ENCODE data around the gene GAB2.

GRCh38 chr11:78224506-78224905 lies 193.1 kb downstream of the GAB2 start:
- no peak for TF ChIP-seq POLR2A (IDR thresholded peaks at IDR 0.05)
- TF ChIP-seq CTCF (IDR thresholded peaks at IDR 0.05): no peak
- no peak for TF ChIP-seq POLR2AphosphoS5 (IDR thresholded peaks at IDR 0.05)
- no peak for TF ChIP-seq EP300 (IDR thresholded peaks at IDR 0.05)

Measured in stomach (tissue), 4 donors.